22Rv1 (cell line): ENCODE data around the gene ARHGEF2.

Experiments
- H3K27ac ChIP-seq: fragments of 450-650 bp; 2 replicates; pipeline ENCODE4 v1.5.1; 2017
- CTCF ChIP-seq: fragments of 450-650 bp; IDR thresholded peaks from 2 replicates; pipeline ENCODE4 v1.5.1; 2017; ENCODE audit warnings: mild to moderate bottlenecking
- ZFX ChIP-seq: fragments of 450-650 bp; IDR thresholded peaks from 2 replicates; pipeline ENCODE4 v1.6.1; 2017; ENCODE audit warnings: antibody characterized with exemption, borderline replicate concordance

ARHGEF2 gene

GRCh38 chr1:155960081-155960745 is 18.1 kb downstream of the ARHGEF2 start:
- H3K27ac ChIP-seq = no peak overlapping the region
- TF ChIP-seq CTCF (no peak), ZFX (no peak)

GRCh38 chr1:155957411-155957915 is 20.9 kb downstream of the ARHGEF2 start:
- TF ChIP-seq ZFX (no peak), CTCF (no peak)
- no peak overlapping the region for H3K27ac ChIP-seq

GRCh38 chr1:155954645-155955044 is 23.7 kb downstream of the ARHGEF2 start:
- TF ChIP-seq CTCF (no peak), ZFX (no peak)
- H3K27ac ChIP-seq = no peak overlapping the region

GRCh38 chr1:155952505-155952890 is 25.8 kb downstream of the ARHGEF2 start:
- H3K27ac ChIP-seq = no peak overlapping the region

GRCh38 chr1:155951753-155952504 is 26.4 kb downstream of the ARHGEF2 start:
- no peak overlapping the region for H3K27ac ChIP-seq
- TF ChIP-seq CTCF = no peak
- no peak for TF ChIP-seq ZFX

More at GRCh38 chr1:155952505-155952890, 25.8 kb downstream of the ARHGEF2 start:
- no peak for TF ChIP-seq ZFX
- no peak for TF ChIP-seq CTCF

- TF ChIP-seq ZFX (no peak), CTCF (no peak)
- no peak overlapping the region for H3K27ac ChIP-seq
Measured at GRCh38 chr1:155950829-155951228, 27.5 kb downstream of the ARHGEF2 start.

GRCh38 chr1:155947741-155948140 is 30.6 kb downstream of the ARHGEF2 start:
- H3K27ac ChIP-seq = no peak overlapping the region
- TF ChIP-seq CTCF (no peak), ZFX (no peak)
